CD4-positive, alpha-beta T cell (primary cell): ENCODE data around the gene SLC10A1. TPM values are rescaled to one million over a fixed set of nuclear protein-coding genes. Genes with fewer than 3 reads are reported as not detected.
"Not testable (repeated sequence)": the region's sequence is repeated elsewhere in the genome, so short reads cannot be mapped to it uniquely, and the experiment has no call there.

Experiments
- ATAC-seq: fragments of 200-7000 bp; cut with Tn5 transposase; one replicate; pipeline ENCODE4 v1.10.0; 2022; ENCODE audit warnings: mild to moderate bottlenecking; ENCODE audit not compliant: poor library complexity
- CTCF ChIA-PET: fragments of 350-600 bp; sonication (Branson Sonifier 250); formaldehyde crosslinking; loops from one replicate; lab custom pipeline; 2021; ENCODE audit warnings: antibody characterized with exemption, inconsistent platforms; lab: Charles Lee
- POLR2A ChIA-PET: fragments of 350-600 bp; sonication (Branson Sonifier 250); formaldehyde crosslinking; loops from one replicate; lab custom pipeline; 2021; ENCODE audit warnings: antibody characterized with exemption, inconsistent platforms; lab: Charles Lee
- DNase-seq, 14 experiments: peaks; one replicate each; pipeline ENCODE4 v3.0.0-alpha.2; 2013 to 2020; ENCODE audit warnings: mixed read lengths in 2 of 14
- H3K27ac ChIP-seq, 2 donors: one replicate each; pipeline versions ENCODE4 v1.5.1 to v1.7.0; 2013; ENCODE audit warnings: low read length in 2 of 2, low read depth in 1 of 2, mild to moderate bottlenecking in 1 of 2
- H3K27me3 ChIP-seq, 2 experiments: 1 replicate in 1 of 2; 2 replicates in 1 of 2; pipeline versions ENCODE4 v1.6.1 to v1.7.0; 2013; ENCODE audit warnings: low read length in 2 of 2, control low read depth in 1 of 2, mild to moderate bottlenecking in 1 of 2, moderate library complexity in 1 of 2; ENCODE audit not compliant: insufficient read depth in 2 of 2, control insufficient read depth in 1 of 2
- H3K36me3 ChIP-seq: one replicate; pipeline ENCODE4 v1.6.1; 2013; ENCODE audit warnings: low read length, control low read depth; ENCODE audit not compliant: insufficient read depth
- H3K4me1 ChIP-seq: one replicate; pipeline ENCODE4 v1.6.1; 2013; ENCODE audit warnings: low read length, control low read depth; ENCODE audit not compliant: insufficient read depth
- H3K4me3 ChIP-seq: one replicate; pipeline ENCODE4 v1.5.1; 2013; ENCODE audit warnings: mild to moderate bottlenecking, low read length, moderate library complexity
- H3K9me3 ChIP-seq, 2 experiments: 1 replicate in 1 of 2; 2 replicates in 1 of 2; pipeline versions ENCODE4 v1.6.1 to v1.7.0; 2013; ENCODE audit warnings: low read length in 2 of 2, mild to moderate bottlenecking in 2 of 2, control low read depth in 1 of 2, moderate library complexity in 1 of 2; ENCODE audit not compliant: control insufficient read depth in 1 of 2, insufficient read depth in 1 of 2
- H3K27ac Mint-ChIP-seq: one replicate; pipeline ENCODE4 v1.8.0; 2020; ENCODE audit warnings: mixed read lengths
- H3K27me3 Mint-ChIP-seq: one replicate; pipeline ENCODE4 v1.8.0; 2021; ENCODE audit warnings: mixed read lengths
- H3K36me3 Mint-ChIP-seq: one replicate; pipeline ENCODE4 v1.8.0; 2021; ENCODE audit warnings: low read depth, mixed read lengths
- H3K4me1 Mint-ChIP-seq: one replicate; pipeline ENCODE4 v1.8.0; 2021; ENCODE audit warnings: low read depth, mixed read lengths
- H3K4me3 Mint-ChIP-seq: one replicate; pipeline ENCODE4 v1.8.0; 2020; ENCODE audit warnings: mild to moderate bottlenecking, mixed read lengths
- H3K9me3 Mint-ChIP-seq: one replicate; pipeline ENCODE4 v1.8.0; 2020; ENCODE audit warnings: mixed read lengths
- CTCF ChIP-seq: fragments of 200-600 bp; IDR thresholded peaks from one replicate; pipeline ENCODE4 v1.8.0; 2022; ENCODE audit warnings: antibody characterized with exemption, mild to moderate bottlenecking
- intact Hi-C, 2 experiments: fragments of 100-400 bp; cut with DNase I in 1 of 2; cut with micrococcal nuclease in 1 of 2; formaldehyde crosslinking; loops; one replicate each; pipeline versions ENCODE4 v1.15.1 to v1.9.0; 2023 to 2025; cut with DNase I, micrococcal nuclease
- total RNA-seq, 174 experiments: library from RNA in 2 of 174; stranded (reverse) in 2 of 174; gene quantifications; one replicate each; pipeline ENCODE4 v1.2.3 and lab custom pipeline; 2021 to 2026

Gene SLC10A1
- total RNA-seq, 2 experiments from 2014 or later = not detected

- no peak overlapping the region for H3K4me3 Mint-ChIP-seq
- Histone ChIP-seq H3K9me3 (no peaks in the 10 kb centered on the region), H3K27ac (no peak overlapping the region), H3K36me3 (no peaks in the 10 kb centered on the region), H3K4me3 (no peak overlapping the region), H3K27me3 (no peaks in the 10 kb centered on the region), H3K4me1 (peaks cover 5% of the 10 kb centered on the region)
- DNase-seq (no peak), ATAC-seq (no peak)
- H3K36me3 Mint-ChIP-seq = no peaks in the 10 kb centered on the region
- peaks cover 11% of the 10 kb centered on the region for H3K27me3 Mint-ChIP-seq
- POLR2A ChIA-PET = no interaction called here
- H3K27ac Mint-ChIP-seq = no peak overlapping the region
- intact Hi-C loops = loop anchor here (5.0 to 10.0 kb wide), 3 partner anchors 899 to 1156 kb away; no protein-coding TSS in a partner anchor
- peaks cover 6% of the 10 kb centered on the region for H3K4me1 Mint-ChIP-seq
- no peaks in the 10 kb centered on the region for H3K9me3 Mint-ChIP-seq
- no peak for TF ChIP-seq CTCF
- CTCF ChIA-PET = no interaction called here
These were observed 19.2 kb upstream of the SLC10A1 start for GRCh38 chr14:69816216-69816615.

GRCh38 chr14:69815556-69815955 lies 18.5 kb upstream of the SLC10A1 start:
- Mint-ChIP-seq H3K9me3 (no peaks in the 10 kb centered on the region), H3K27me3 (peaks cover 11% of the 10 kb centered on the region), H3K4me1 (peaks cover 6% of the 10 kb centered on the region), H3K36me3 (no peaks in the 10 kb centered on the region), H3K27ac (no peak overlapping the region), H3K4me3 (no peak overlapping the region)
- no peak for ATAC-seq
- intact Hi-C loops = loop anchor here (5.0 to 10.0 kb wide), 3 partner anchors 899 to 1157 kb away; no protein-coding TSS in a partner anchor
- TF ChIP-seq CTCF = no peak
- Histone ChIP-seq H3K4me3 (no peak overlapping the region), H3K27me3 (no peaks in the 10 kb centered on the region), H3K9me3 (no peaks in the 10 kb centered on the region), H3K4me1 (peaks cover 5% of the 10 kb centered on the region), H3K36me3 (no peaks in the 10 kb centered on the region), H3K27ac (no peak overlapping the region)
- ChIA-PET CTCF (no interaction called here), POLR2A (no interaction called here)
- no peak for DNase-seq

GRCh38 chr14:69814397-69814796 lies 17.4 kb upstream of the SLC10A1 start:
- DNase-seq = no peak
- Mint-ChIP-seq H3K4me3 (no peak overlapping the region), H3K36me3 (no peaks in the 10 kb centered on the region), H3K9me3 (no peaks in the 10 kb centered on the region), H3K27me3 (peaks cover 11% of the 10 kb centered on the region), H3K27ac (no peak overlapping the region), H3K4me1 (peaks cover 6% of the 10 kb centered on the region)
- H3K4me3 ChIP-seq = no peak overlapping the region
- TF ChIP-seq CTCF = no peak
- ChIA-PET POLR2A (no interaction called here), CTCF (no interaction called here)
- intact Hi-C loops = loop anchor here in 1 of 2 experiments (10.0 kb wide), 1 partner anchor 900 kb away; no protein-coding TSS in a partner anchor
- no peak for ATAC-seq
- H3K9me3 ChIP-seq = no peaks in the 10 kb centered on the region
- no peaks in the 10 kb centered on the region for H3K36me3 ChIP-seq
- H3K27me3 ChIP-seq = no peaks in the 10 kb centered on the region
- H3K4me1 ChIP-seq = peaks cover 5% of the 10 kb centered on the region
- H3K27ac ChIP-seq = no peak overlapping the region

- H3K27ac ChIP-seq, H3K27me3 Mint-ChIP-seq, H3K4me1 ChIP-seq, H3K36me3 Mint-ChIP-seq, H3K27me3 ChIP-seq, ATAC-seq, H3K36me3 ChIP-seq, H3K9me3 Mint-ChIP-seq, CTCF ChIA-PET, H3K4me3 Mint-ChIP-seq, H3K4me3 ChIP-seq, DNase-seq, H3K9me3 ChIP-seq, H3K27ac Mint-ChIP-seq, POLR2A ChIA-PET, H3K4me1 Mint-ChIP-seq: not testable (repeated sequence)
- intact Hi-C loops = loop anchor here in 1 of 2 experiments (10.0 kb wide), 1 partner anchor 901 kb away; no protein-coding TSS in a partner anchor
These were observed 16.3 kb upstream of the SLC10A1 start for GRCh38 chr14:69813346-69813745.
